ENCODE data around the gene NPHP4. TPM values are rescaled to one million over a fixed set of nuclear protein-coding genes. Genes with fewer than 3 reads are reported as not detected.
A peak's percentile ranks its signal among the peaks of the same experiment; 100 is the strongest.

The NPHP4 gene
- total RNA-seq, 1 donor from 2014 or later, result 3.2 TPM

DNA sequence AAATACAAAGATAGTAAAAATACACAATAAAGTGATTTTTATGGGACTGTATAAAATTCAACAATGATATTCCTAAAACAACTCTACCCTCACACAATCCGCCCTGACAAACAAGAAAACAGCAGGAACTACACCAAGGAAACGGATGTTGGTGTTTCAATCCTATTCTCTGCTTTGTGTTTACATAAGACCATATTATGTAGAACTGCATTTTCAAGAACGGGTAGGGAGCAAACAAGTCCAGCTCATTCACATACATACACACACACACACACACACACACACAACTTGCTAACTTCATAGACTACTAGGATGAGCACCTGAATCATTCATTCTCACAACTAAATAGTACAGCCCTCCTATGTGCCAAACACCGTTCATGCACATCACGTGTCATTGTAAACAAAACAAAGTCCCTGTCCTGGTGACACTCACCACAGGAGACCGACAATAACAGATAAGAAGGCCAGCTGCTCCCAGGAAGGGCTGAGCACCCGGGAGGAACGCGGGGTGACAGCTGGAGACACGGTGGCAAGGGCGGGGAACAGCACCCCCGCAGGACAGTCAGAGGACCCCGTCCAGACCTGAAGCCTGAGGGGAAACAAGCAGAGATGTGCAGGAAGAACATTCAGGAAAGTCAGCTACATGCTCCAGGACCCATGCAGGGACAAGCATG is 43.0 kb downstream of the NPHP4 start:
- FAIRE-seq (no peak), DNase-seq (ENCODE audit: low read depth) (no peak)
- peaks cover 2% of the 10 kb centered on the region for H3K36me3 ChIP-seq (ENCODE audit: control insufficient read depth, insufficient read depth, low read length)
- TF ChIP-seq, protein P1, sequence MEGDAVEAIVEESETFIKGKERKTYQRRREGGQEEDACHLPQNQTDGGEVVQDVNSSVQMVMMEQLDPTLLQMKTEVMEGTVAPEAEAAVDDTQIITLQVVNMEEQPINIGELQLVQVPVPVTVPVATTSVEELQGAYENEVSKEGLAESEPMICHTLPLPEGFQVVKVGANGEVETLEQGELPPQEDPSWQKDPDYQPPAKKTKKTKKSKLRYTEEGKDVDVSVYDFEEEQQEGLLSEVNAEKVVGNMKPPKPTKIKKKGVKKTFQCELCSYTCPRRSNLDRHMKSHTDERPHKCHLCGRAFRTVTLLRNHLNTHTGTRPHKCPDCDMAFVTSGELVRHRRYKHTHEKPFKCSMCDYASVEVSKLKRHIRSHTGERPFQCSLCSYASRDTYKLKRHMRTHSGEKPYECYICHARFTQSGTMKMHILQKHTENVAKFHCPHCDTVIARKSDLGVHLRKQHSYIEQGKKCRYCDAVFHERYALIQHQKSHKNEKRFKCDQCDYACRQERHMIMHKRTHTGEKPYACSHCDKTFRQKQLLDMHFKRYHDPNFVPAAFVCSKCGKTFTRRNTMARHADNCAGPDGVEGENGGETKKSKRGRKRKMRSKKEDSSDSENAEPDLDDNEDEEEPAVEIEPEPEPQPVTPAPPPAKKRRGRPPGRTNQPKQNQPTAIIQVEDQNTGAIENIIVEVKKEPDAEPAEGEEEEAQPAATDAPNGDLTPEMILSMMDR (IDR thresholded peaks at IDR 0.05; ENCODE audit: insufficient read depth, low read length, severe bottlenecking), result no peak
- no peak overlapping the region for H3K4me3 ChIP-seq (ENCODE audit: low read depth, low read length)
- H3K27me3 ChIP-seq (ENCODE audit: control insufficient read depth, insufficient read depth, low read length), result no peaks in the 10 kb centered on the region

DNA sequence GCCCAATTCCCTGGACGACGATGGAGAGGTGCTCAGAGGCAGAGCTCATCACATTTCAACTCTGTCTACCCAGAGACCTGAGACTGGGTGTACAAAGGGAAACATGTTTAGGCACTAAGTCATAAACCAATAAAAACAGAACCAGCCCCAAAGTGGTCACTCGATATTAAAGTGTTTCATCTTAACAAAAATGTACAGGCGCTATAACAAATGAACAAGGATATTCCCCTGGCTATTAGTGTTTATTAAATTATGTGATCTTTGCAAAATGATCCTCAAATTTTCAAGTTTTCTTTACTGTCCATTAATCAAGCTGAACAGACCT is 43.6 kb downstream of the NPHP4 start:
- DNase-seq (ENCODE audit: low read depth) (no peak), FAIRE-seq (no peak)
- no peaks in the 10 kb centered on the region for H3K27me3 ChIP-seq (ENCODE audit: control insufficient read depth, insufficient read depth, low read length)
- H3K36me3 ChIP-seq (ENCODE audit: control insufficient read depth, insufficient read depth, low read length), result peaks cover 2% of the 10 kb centered on the region
- TF ChIP-seq, protein P1 (IDR thresholded peaks at IDR 0.05; ENCODE audit: insufficient read depth, low read length, severe bottlenecking), result no peak
- H3K4me3 ChIP-seq (ENCODE audit: low read depth, low read length), result no peak overlapping the region

DNA sequence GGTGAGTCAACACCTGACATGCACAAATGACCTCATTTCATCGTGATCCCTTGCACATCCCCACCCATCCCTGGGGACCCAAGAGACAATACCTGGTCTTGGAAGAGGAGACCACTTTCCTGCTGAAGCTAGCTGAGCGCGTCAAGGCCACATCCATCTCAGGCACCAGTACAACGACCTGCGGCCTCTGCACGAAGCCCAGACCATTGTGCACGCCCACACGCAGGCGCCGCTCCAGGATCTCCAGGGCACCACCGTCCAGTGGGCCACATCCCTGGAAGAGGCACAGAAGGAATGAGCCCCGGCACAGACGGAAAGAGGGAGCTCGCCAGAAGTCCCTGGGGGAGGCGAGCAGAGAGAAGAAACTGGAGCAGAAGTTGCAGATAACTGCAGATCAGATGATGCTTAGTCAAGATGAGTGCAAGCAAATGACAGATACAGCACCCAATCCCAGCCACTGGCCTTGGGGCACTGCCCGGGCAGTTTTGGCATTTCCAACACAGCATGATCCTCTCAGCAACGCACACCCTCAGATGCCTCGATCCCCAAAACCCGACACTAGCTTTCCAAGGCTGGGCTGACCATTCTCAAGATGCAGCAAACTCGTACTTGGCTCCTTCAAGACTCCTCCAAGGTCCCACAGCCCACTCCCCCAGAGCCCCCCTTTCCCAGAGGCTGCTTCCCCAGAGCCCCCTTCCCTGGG is 44.1 kb downstream of the NPHP4 start:
- peaks cover 2% of the 10 kb centered on the region for H3K36me3 ChIP-seq (ENCODE audit: control insufficient read depth, insufficient read depth, low read length)
- TF ChIP-seq, protein P1 (IDR thresholded peaks at IDR 0.05; ENCODE audit: insufficient read depth, low read length, severe bottlenecking), result no peak
- FAIRE-seq (no peak), DNase-seq (ENCODE audit: low read depth) (peak; percentile 48)
- no peak overlapping the region for H3K4me3 ChIP-seq (ENCODE audit: low read depth, low read length)
- H3K27me3 ChIP-seq (ENCODE audit: control insufficient read depth, insufficient read depth, low read length), result no peaks in the 10 kb centered on the region

DNA sequence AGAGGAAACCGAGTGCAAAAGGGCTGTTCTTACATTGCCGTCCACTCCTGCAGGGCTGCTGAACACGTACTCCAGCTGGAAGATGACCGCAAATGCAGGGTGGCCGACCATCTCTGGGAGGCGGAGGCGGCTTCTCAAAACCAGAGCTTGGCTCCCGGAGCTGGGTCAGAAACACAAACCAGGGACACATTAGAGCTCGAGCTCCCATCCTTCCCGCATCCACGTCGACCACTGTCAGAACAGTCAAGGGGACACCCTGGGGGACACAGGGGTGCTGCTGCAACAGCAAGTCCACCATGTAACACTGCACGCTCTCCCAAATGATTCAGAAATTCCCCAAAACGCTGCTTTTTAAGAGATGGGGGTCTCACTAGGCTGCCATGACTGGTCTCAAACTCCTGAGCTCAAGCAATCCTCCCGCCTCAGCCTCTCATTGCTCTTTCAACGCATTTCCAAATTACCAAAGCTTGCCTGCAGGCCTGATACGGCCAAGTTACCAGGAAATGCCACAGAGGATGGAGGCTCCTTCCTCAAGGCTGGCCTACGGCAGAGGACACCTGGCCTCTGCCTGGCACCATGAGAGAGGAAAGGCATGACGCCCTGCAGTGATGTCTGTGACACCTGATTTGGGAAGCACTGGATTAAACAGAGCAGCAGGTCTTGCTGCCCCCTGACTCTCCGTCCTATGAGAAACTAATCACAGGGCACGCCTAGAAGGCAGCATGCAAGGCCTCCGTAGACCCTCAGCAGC is 45.0 kb downstream of the NPHP4 start:
- FAIRE-seq, result peak; percentile 23

DNA sequence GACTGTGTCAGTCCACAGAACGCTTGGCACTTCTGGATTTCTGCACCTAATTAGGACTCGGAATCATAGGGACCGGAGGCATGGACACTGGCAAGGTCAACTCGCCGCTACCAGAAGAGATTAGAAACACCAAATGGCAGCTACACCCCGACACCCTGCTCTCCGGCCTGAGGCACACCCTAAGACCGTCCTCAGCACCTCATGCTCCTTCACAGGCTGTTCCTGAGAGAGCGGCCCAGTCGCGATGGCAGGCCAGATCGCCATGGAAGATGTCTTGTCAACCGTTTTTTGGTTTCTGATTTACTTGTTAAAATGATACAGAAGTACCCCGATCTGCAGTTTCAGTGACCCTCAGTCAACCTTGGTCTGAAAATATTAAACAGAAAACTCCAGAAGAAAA is 46.8 kb downstream of the NPHP4 start:
- FAIRE-seq (peak; percentile 92), DNase-seq (ENCODE audit: low read depth) (no peak)
- H3K4me3 ChIP-seq (ENCODE audit: low read depth, low read length), result no peak overlapping the region

More for the DNA sequence above, 45.0 kb downstream of the NPHP4 start:
- DNase-seq (ENCODE audit: low read depth), result no peak
- H3K36me3 ChIP-seq (ENCODE audit: control insufficient read depth, insufficient read depth, low read length), result peaks cover 2% of the 10 kb centered on the region
- TF ChIP-seq, protein P1 (IDR thresholded peaks at IDR 0.05; ENCODE audit: insufficient read depth, low read length, severe bottlenecking), result no peak
- no peak overlapping the region for H3K4me3 ChIP-seq (ENCODE audit: low read depth, low read length)
- no peaks in the 10 kb centered on the region for H3K27me3 ChIP-seq (ENCODE audit: control insufficient read depth, insufficient read depth, low read length)

More for the DNA sequence above, 46.8 kb downstream of the NPHP4 start:
- no peaks in the 10 kb centered on the region for H3K27me3 ChIP-seq (ENCODE audit: control insufficient read depth, insufficient read depth, low read length)
- TF ChIP-seq, protein P1 (IDR thresholded peaks at IDR 0.05; ENCODE audit: insufficient read depth, low read length, severe bottlenecking), result no peak
- H3K36me3 ChIP-seq (ENCODE audit: control insufficient read depth, insufficient read depth, low read length), result no peaks in the 10 kb centered on the region
